ENCODE data around the gene KRTAP9-9. TPM values are rescaled to one million over a fixed set of nuclear protein-coding genes. Genes with fewer than 3 reads are reported as not detected.
"Not testable (repeated sequence)": the region's sequence is repeated elsewhere in the genome, so short reads cannot be mapped to it uniquely, and the experiment has no call there.

Gene KRTAP9-9
- total RNA-seq, 2 donors from 2014 or later, result not detected

GRCh38 chr17:41267711-41268110, 12.5 kb downstream of the KRTAP9-9 start:
- no peak for DNase-seq (ENCODE audit: low spot score)
- H3K27me3 ChIP-seq, result no peaks in the 10 kb centered on the region
- no peaks in the 10 kb centered on the region for H3K4me1 ChIP-seq
- TF ChIP-seq CTCF (IDR thresholded peaks at IDR 0.05), result no peak
- no peak overlapping the region for H3K27ac ChIP-seq
- H3K4me3 ChIP-seq, result no peak overlapping the region
- H3K36me3 ChIP-seq, result no peaks in the 10 kb centered on the region
- H3K9me3 ChIP-seq, result no peaks in the 10 kb centered on the region

- H3K9me3 ChIP-seq; H3K27me3 ChIP-seq; H3K36me3 ChIP-seq; H3K27ac ChIP-seq; DNase-seq (ENCODE audit: low spot score); H3K4me1 ChIP-seq; H3K4me3 ChIP-seq: not testable (repeated sequence)
These were observed 16.1 kb downstream of the KRTAP9-9 start for GRCh38 chr17:41271323-41271722.

GRCh38 chr17:41271858-41272257, 16.7 kb downstream of the KRTAP9-9 start:
- no peak for DNase-seq (ENCODE audit: low spot score)
- H3K4me1 ChIP-seq, result no peaks in the 10 kb centered on the region
- H3K27me3 ChIP-seq, result no peaks in the 10 kb centered on the region
- no peaks in the 10 kb centered on the region for H3K9me3 ChIP-seq
- no peak for TF ChIP-seq CTCF (IDR thresholded peaks at IDR 0.05)
- H3K27ac ChIP-seq, result no peak overlapping the region
- no peak overlapping the region for H3K4me3 ChIP-seq
- no peaks in the 10 kb centered on the region for H3K36me3 ChIP-seq

- H3K4me1 ChIP-seq; H3K27me3 ChIP-seq; H3K9me3 ChIP-seq; H3K27ac ChIP-seq; H3K4me3 ChIP-seq; DNase-seq (ENCODE audit: low spot score); H3K36me3 ChIP-seq: not testable (repeated sequence)
These were observed 20.5 kb downstream of the KRTAP9-9 start, which contains the start of gene KRTAP9-7 for GRCh38 chr17:41275648-41276190. KRTAP9-7 (plus strand) TSS chr17:41275698; CDS start chr17:41275698, 0 bp downstream.

- no peak overlapping the region for H3K4me3 ChIP-seq
- no peak for TF ChIP-seq CTCF (IDR thresholded peaks at IDR 0.05)
These were observed 23.2 kb downstream of the KRTAP9-9 start for GRCh38 chr17:41278176-41278955.

GRCh38 chr17:41284043-41284442, 28.9 kb downstream of the KRTAP9-9 start:
- DNase-seq (ENCODE audit: low spot score), result no peak
- no peak overlapping the region for H3K4me3 ChIP-seq
- TF ChIP-seq CTCF (IDR thresholded peaks at IDR 0.05), result no peak
- no peaks in the 10 kb centered on the region for H3K9me3 ChIP-seq
- H3K27ac ChIP-seq, result no peak overlapping the region
- H3K27me3 ChIP-seq, result no peaks in the 10 kb centered on the region
- H3K4me1 ChIP-seq, result no peaks in the 10 kb centered on the region
- H3K36me3 ChIP-seq, result no peaks in the 10 kb centered on the region

More at GRCh38 chr17:41278176-41278955, 23.2 kb downstream of the KRTAP9-9 start:
- Histone ChIP-seq H3K27ac (no peak overlapping the region), H3K36me3 (no peaks in the 10 kb centered on the region), H3K9me3 (no peaks in the 10 kb centered on the region), H3K4me1 (no peaks in the 10 kb centered on the region), H3K27me3 (no peaks in the 10 kb centered on the region)
- DNase-seq (ENCODE audit: low spot score), result no peak
